Measurements from ENCODE around the gene RNF32.
"Not testable (repeated sequence)": the region's sequence is repeated elsewhere in the genome, so short reads cannot be mapped to it uniquely, and the experiment has no call there.

The RNF32 gene

GRCh38 chr7:156635529-156636385, 4.8 kb upstream of the RNF32 start:
- TF ChIP-seq CTCF (IDR thresholded peaks at IDR 0.05): no peak
- Histone ChIP-seq H3K4me3 (no peak overlapping the region), H3K27ac (no peak overlapping the region)
- DNase-seq (ENCODE audit: low spot score): no peak

GRCh38 chr7:156637093-156637492, 3.5 kb upstream of the RNF32 start:
- not testable (repeated sequence) for H3K27ac ChIP-seq; DNase-seq (ENCODE audit: low spot score); H3K4me3 ChIP-seq

DNA sequence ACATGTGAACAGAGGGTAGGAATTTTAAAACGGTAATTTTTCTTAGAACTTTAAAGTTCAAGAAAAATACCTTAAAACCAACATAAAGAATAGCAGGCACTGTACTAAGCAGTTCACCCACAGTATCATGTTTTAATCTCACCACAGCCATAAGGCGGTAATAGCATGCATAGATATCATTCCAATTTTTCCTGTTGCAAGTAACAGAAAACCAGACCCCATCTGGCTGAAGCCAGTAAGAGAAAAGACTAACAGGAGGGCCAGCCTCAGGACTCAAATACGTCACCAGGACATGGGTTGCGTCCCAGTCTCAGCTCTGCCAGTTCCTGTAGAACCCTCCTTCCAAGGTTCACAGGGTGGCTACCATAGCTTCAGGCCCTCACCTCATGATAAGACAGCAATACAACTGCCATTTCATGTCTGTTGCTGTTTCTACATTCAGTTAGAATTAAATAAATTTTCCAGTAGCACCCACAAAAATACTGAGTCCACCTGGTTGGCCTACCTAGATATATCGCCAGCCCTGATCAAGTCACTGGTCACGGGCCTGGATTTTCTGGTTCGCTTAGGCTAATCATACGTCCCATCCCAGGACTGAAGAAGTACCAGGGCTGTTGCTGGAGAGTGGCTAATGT, 2.0 kb upstream of the RNF32 start:
- no peak for TF ChIP-seq CTCF (IDR thresholded peaks at IDR 0.05)
- no peak overlapping the region for H3K27ac ChIP-seq
- no peak for DNase-seq (ENCODE audit: low spot score)
- H3K4me3 ChIP-seq: no peak overlapping the region

DNA sequence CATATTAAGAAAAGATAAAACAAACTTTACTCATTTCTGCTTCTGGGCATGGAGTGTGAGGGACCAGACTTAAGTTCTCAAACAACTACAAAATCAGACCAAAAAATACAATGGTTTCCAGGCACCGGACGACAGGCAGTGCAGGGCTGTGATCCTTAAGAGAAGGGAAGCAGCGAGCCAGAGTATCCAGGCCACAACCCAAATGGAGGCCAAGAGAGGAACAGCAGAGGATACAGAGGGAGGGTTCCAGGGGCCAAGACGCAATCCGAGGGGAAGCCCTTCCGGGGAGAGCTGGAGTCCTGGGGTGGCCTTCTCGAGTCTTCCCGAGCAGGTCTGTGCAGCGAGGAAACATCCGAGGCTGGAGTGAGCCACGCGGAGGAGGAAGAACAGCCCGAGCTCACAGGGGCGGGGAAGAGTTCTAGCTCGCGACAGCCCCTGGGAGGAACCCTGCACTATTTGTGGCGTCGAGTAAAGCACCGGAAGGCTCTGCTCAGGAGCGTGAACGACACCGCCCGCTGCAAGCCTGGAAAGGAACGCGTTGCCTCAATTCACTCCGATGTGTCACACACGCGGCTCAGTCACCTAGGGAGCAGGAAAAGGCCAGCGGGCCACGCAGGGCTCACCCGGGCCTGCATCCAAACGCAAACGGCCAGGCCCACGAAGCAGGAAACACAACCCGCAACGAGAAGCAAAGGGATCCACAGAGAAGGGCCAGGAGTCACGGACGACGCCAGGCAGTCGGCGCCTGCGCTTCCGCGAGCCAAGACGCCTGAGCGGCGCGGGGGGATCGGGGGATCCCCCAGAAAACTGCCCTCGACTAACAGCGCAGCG, 933 bp upstream of the RNF32 start:
- peak overlapping the region; percentile 83 for H3K4me3 ChIP-seq
- H3K27ac ChIP-seq: peak overlapping the region in 1 of 2 donors; percentile 71
- DNase-seq (ENCODE audit: low spot score): no peak
- TF ChIP-seq CTCF (IDR thresholded peaks at IDR 0.05): no peak

DNA sequence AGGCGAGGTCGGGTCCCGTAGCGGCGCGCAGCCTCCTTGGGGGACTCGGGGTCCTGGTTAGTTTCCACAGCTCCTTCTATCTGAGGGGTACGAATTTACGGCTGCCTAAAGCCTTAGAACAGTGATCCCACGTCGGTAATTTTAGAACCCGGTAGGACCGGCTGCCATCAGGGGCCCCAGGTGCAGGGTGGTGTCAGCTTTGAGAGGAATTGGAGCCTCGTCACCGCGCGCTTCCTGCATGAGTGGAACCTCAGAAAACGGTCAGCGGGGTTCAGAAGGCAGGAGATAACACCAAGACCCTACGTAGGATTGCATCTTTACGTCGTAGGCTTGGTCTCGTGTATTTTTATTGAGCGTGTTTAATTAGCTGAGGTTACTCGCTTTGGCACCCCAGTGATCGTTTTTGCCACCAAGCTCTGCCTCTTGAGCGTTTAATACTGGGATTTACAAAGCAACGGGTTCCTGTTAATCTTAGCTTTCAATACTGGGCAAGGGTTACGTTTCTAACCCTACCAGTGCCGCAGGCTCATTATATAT, 443 bp downstream of the RNF32 start:
- peak overlapping the region in 1 of 2 donors; percentile 71 for H3K27ac ChIP-seq
- no peak for DNase-seq (ENCODE audit: low spot score)
- H3K4me3 ChIP-seq: peak overlapping the region; percentile 83
- TF ChIP-seq CTCF (IDR thresholded peaks at IDR 0.05): no peak

- H3K27ac ChIP-seq: no peak overlapping the region
- no peak for TF ChIP-seq CTCF (IDR thresholded peaks at IDR 0.05)
- no peak overlapping the region for H3K4me3 ChIP-seq
- DNase-seq (ENCODE audit: low spot score): no peak
Observed at GRCh38 chr7:156642306-156643045, 1.9 kb downstream of the RNF32 start.

DNA sequence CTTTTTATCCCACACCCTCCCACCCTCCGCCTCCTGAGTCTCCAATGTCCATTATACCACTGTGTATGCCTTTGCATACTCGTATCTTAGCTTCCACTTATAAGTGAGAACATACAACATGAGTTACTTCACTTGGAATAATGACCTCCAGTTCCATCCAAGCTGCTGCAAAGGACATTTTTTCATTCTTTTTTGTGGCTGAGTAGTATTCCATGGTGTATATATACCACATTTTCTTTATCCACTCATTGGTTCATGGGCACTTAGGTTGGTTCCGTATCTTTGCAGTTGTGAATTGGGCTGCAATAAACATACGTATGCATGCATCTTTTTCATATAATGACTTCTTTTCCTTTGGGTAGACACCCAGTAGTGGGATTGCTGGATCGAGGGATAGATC, 6.8 kb downstream of the RNF32 start:
- H3K27ac ChIP-seq; DNase-seq (ENCODE audit: low spot score); H3K4me3 ChIP-seq: not testable (repeated sequence)
